Upper lobe of right lung (tissue), 1 donor: Measurements from ENCODE around the gene SEC14L5. TPM values are rescaled to one million over a fixed set of nuclear protein-coding genes. Genes with fewer than 3 reads are reported as not detected.
A peak's percentile ranks its signal among the peaks of the same experiment; 100 is the strongest.

Experiments used
- ATAC-seq: fragments of 200-7000 bp; cut with Tn5 transposase; one replicate; pipeline ENCODE4 v1.9.1; 2020; ENCODE audit warnings: mild to moderate bottlenecking, moderate library complexity
- DNase-seq: peaks from one replicate; pipeline ENCODE4 v3.0.0-alpha.2; 2020
- H3K27ac ChIP-seq: fragments of 200-600 bp; one replicate; pipeline ENCODE4 v1.8.0; 2022
- H3K27me3 ChIP-seq: fragments of 200-600 bp; one replicate; pipeline ENCODE4 v1.8.0; 2022; ENCODE audit warnings: mild to moderate bottlenecking
- H3K36me3 ChIP-seq: fragments of 200-600 bp; one replicate; pipeline ENCODE4 v1.8.0; 2022
- H3K4me1 ChIP-seq: fragments of 200-600 bp; one replicate; pipeline ENCODE4 v1.8.0; 2022
- H3K4me3 ChIP-seq: fragments of 200-600 bp; one replicate; pipeline ENCODE4 v1.8.0; 2022; ENCODE audit warnings: mild to moderate bottlenecking
- H3K9me3 ChIP-seq: fragments of 200-600 bp; one replicate; pipeline ENCODE4 v1.8.0; 2022
- CTCF ChIP-seq: fragments of 200-600 bp; IDR thresholded peaks from one replicate; pipeline ENCODE4 v1.8.0; 2022; ENCODE audit warnings: antibody characterized with exemption
- intact Hi-C: fragments of 100-400 bp; cut with DNase I; formaldehyde crosslinking; loops from one replicate; pipeline ENCODE4 v1.11.0; 2022
- total RNA-seq: library from RNA; stranded (reverse); fragmentation: NEBNext Ultra II Directional; extraction: Animal tissue kit (Norgen Biotek cat#: 25700); gene quantifications from one replicate; pipeline ENCODE4 v1.2.1, GENCODE V29; 2021
- donor health status: DM: no; HTN: yes; CAD: no; lungs with severe emphysema.

SEC14L5 gene
- total RNA-seq, 1 donor from 2014 or later = 0.52 TPM

- no peak for TF ChIP-seq CTCF
- intact Hi-C loops = no loop called here
- ATAC-seq = no peak
Measured at GRCh38 chr16:4970010-4970409, 11.9 kb downstream of the SEC14L5 start.

GRCh38 chr16:4972938-4973587 lies 14.9 kb downstream of the SEC14L5 start:
- H3K27ac ChIP-seq = no peak overlapping the region
- no peaks in the 10 kb centered on the region for H3K4me1 ChIP-seq
- intact Hi-C loops = no loop called here
- no peaks in the 10 kb centered on the region for H3K9me3 ChIP-seq
- no peak for TF ChIP-seq CTCF
- ATAC-seq (no peak), DNase-seq (no peak)
- peaks cover 7% of the 10 kb centered on the region for H3K27me3 ChIP-seq
- no peaks in the 10 kb centered on the region for H3K36me3 ChIP-seq
- H3K4me3 ChIP-seq = no peak overlapping the region

More at GRCh38 chr16:4970010-4970409, 11.9 kb downstream of the SEC14L5 start:
- Histone ChIP-seq H3K4me3 (no peak overlapping the region), H3K27ac (no peak overlapping the region), H3K9me3 (no peaks in the 10 kb centered on the region), H3K27me3 (peaks cover 7% of the 10 kb centered on the region), H3K36me3 (no peaks in the 10 kb centered on the region), H3K4me1 (no peaks in the 10 kb centered on the region)
- no peak for DNase-seq

- ATAC-seq = peak; percentile 55
- intact Hi-C loops = no loop called here
- DNase-seq = no peak
Measured at GRCh38 chr16:4976079-4976478, 17.9 kb downstream of the SEC14L5 start.

GRCh38 chr16:4976611-4977145 lies 18.5 kb downstream of the SEC14L5 start:
- Histone ChIP-seq H3K9me3 (no peaks in the 10 kb centered on the region), H3K27ac (no peak overlapping the region), H3K4me3 (no peak overlapping the region), H3K4me1 (no peaks in the 10 kb centered on the region), H3K27me3 (peaks cover under 1% of the 10 kb centered on the region), H3K36me3 (no peaks in the 10 kb centered on the region)
- no peak for ATAC-seq
- intact Hi-C loops = no loop called here
- no peak for TF ChIP-seq CTCF
- peak; percentile 38 for DNase-seq

More at GRCh38 chr16:4976079-4976478, 17.9 kb downstream of the SEC14L5 start:
- Histone ChIP-seq H3K27me3 (peaks cover 6% of the 10 kb centered on the region), H3K9me3 (no peaks in the 10 kb centered on the region), H3K27ac (no peak overlapping the region), H3K4me3 (no peak overlapping the region), H3K36me3 (no peaks in the 10 kb centered on the region), H3K4me1 (no peaks in the 10 kb centered on the region)
- no peak for TF ChIP-seq CTCF

- ATAC-seq (no peak), DNase-seq (no peak)
- no peak for TF ChIP-seq CTCF
- Histone ChIP-seq H3K9me3 (no peaks in the 10 kb centered on the region), H3K27ac (no peak overlapping the region), H3K36me3 (no peaks in the 10 kb centered on the region), H3K4me1 (no peaks in the 10 kb centered on the region), H3K4me3 (no peak overlapping the region), H3K27me3 (no peaks in the 10 kb centered on the region)
- intact Hi-C loops = no loop called here
Measured at GRCh38 chr16:4979164-4979563, 21.0 kb downstream of the SEC14L5 start.
